GM21515 (cell line): ENCODE measurements around the gene MVD.
A peak's percentile ranks its signal among the peaks of the same experiment; 100 is the strongest.

ENCODE experiments used
- ATAC-seq: cut with Tn5 transposase; IDR thresholded peaks from one replicate; pipeline ENCODE4 v1.9.1; 2021; ENCODE audit not compliant: unreplicated experiment

Gene MVD

DNA sequence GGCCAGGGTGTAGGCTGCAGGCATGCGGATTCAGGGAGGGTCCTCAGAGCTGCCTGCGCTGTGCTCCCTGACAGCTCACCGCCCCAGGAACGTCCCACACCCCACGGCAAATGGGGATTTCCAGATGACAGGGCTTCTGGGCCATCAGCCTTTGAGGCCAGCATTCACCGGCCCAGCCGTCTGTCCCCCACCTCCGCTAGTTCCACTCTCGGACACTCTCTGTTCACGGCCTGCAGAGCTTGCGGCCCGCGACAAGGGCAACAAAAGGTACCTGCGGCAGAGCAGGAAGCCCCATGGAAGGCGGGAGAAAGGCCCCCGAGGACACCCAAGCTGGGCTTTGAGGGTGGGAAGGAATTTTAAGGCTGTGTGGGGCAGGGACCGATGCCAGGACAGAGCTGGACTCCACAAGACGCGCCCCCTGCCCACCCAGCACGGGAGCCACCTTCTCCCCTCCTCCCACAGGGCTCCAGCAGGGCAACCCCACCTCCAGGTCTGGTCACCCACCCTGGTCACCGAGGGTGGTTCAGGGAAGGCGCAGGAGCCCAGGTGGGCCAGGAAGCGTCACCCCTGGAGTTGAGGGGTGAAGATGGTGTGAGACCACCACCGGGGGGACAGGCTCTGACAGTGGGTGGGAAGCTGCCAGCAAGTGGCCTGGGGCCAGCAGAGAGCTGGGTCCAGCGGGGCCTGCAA is 6.5 kb downstream of the MVD start:
- no peak for ATAC-seq

DNA sequence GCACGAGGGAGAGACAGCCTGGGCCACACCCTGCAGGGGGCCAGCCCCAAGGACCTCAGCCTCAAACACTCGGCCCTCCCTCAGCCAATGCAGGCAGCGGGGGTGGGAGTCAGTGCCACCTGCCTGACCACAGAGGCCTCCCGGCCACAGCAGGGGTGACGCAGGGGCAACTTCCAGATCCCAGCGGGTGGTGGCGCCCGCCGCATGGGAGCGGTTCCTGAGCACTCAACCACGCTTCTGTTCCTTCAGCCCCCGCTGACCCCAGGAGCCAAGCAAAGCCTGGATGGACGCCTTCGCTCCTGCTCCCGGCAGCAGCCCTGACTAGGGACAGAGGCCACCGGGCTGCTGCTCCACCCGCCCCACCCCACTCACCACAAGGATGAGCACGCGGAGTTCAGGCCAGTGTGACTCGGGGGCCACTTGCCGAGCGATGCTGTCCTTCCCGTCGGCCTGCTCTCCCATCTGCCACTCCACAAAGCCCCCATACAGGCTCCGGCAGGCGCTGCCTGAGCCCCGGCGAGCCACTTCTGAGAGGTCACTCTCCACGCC is 7.1 kb downstream of the MVD start:
- no peak for ATAC-seq

DNA sequence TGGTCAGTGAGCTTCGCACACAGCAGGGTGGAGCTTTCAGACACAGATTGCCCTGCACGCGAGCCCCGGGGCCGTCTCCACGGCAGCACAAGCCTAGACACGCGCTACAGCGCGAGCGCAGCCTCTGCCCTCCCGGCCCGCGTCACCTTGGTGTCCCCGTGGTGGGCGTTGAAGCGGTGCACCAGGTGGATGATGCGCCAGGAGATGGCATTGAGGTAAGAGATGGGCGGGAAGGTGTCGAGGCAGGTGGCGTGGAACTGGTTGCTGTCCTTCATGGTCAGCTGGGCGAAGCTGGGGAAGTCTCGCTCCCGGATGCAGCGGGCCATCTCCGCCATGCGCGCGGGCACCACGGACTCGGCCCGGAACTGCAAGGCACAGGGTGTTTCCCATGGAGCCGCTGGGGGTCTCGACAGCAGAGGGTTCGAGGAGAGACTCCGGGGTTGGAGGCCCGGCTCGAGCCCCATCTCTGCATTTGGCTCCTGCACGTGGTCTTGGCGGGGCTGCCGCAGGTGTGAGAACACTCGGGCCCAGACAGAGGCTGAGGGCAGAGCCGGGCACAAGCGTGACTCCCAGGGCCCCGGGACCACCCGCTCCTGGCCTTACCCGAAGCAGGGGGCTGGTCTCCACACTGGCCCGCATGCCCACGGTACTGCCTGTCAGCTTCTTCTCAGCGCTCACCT is 7.7 kb downstream of the MVD start:
- no peak for ATAC-seq

DNA sequence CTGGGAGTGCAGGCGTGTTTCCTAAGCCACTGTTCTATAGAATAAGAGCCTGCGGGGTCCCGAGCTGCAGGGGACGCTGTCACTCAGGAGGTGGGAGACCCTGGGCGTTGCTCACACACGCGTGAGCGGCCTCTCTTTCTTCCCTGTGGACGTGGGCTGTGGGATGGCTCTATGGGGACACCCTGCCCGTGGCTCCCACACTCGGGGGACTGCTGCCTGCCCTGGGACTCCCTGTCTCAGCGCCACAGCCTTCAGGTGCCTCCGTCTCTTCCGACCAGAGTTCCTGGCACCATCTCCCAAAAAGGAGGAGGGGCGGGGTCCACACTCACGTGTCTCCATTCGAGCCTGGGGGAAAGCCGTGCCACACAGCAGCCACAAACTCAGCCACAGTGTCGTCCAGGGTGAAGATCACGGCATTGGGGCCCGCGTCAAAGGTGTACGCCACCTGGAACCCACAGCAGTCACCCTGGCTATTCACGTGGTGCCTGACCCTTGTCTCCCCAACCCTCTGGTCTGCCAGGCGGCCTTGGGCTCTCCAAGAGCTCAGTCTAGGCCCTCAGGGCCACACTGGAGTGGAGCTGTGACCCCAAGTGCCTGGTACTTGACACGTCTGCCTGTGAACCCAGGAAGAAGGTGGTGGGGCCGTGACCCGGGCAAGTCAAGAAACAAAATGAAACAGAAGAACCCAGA is 8.4 kb downstream of the MVD start:
- no peak for ATAC-seq

DNA sequence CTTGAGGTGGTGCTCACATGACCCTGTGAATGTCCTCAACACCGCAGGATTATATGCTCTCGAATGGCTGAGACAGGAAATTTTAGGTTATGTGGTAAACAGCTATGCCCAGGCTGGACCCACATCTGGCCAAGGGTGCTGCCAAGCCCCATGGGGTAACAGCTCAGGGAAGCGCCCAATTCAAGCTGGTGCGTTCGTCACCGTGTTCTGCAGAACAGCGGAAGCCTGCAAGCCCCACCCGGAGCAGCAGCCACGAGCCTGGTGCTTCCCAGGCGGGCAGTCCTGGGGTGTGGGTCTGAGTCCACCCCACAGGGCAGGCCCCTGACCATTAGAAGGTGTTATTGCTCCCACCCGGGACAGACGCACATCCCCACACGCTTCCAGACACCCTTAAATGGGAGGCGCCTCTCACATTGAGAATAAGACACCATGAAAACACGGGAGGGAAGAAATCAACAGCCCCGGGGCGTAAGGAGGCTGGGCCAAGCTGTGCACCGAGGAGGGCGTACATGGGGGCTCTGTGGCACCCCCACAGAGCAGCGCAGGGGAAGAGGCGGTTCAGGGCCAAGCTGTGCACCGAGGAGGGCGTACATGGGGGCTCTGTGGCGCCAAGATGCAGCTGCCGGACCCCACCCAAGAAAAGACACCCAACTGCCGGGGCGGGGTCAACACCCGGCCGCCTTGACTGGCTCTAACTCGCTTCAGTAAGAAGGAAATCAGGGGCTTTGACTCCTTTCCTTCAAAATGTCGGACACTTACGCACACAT is 9.1 kb downstream of the MVD start:
- ATAC-seq = no peak

DNA sequence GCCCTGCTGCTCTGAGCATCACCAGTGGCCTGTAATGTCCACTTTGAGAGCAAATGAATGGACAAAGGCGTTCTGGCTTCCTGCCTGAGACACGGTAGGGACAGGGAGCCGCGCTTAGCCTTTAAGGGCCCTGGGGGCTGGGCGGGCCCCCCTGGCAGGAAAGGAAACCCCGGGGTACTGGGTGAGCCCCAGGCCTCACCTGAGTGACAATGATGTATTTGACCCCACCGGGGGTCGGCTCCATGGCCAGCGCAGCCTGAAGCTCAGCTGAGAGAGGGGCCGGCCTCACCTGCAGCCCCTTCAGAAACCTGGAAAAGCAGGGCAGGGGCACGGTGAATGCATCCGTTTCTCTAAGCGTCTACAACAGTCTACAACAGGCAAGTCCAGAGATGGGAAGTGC is 9.8 kb downstream of the MVD start:
- ATAC-seq = no peak

- ATAC-seq = no peak
Observed at GRCh38 chr16:88652762-88653063, 10.2 kb downstream of the MVD start.

DNA sequence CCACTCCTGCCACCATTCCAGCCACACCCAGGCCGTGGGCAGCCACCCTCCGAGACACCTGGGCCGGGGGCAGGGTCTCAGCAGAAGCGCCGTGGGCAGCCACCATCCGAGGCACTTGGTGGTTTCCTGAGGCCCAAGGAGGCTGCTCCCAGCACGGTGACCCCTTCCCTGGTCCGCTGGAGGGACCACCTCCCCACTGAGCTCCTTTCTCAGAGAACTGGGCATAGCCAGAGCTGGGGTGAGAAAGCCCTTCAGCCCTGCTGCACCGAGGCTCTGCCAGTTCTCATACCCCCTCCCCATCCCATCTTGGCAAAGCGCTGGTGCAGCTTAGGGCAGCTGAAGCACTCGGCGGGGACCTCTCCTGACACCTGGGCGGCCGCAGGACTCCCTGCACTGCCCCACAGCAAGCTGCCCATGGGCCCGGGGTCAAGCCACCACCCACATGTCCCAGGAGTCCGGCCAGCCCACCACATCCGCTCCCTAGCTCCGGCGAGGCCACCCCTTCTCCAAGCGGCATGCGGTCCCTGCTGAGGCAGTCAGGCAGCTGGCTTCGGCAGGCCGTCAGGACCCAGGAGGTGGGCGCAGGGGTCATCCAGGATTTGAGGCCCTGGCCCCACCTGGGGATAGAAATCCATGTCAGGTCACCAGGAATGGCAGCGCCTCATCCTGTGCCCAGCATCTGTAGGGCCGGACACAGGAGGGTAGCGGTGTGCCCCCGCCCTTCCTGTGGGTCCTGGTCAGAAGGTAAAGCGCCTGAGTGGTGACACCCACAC is 10.7 kb downstream of the MVD start:
- ATAC-seq = no peak

DNA sequence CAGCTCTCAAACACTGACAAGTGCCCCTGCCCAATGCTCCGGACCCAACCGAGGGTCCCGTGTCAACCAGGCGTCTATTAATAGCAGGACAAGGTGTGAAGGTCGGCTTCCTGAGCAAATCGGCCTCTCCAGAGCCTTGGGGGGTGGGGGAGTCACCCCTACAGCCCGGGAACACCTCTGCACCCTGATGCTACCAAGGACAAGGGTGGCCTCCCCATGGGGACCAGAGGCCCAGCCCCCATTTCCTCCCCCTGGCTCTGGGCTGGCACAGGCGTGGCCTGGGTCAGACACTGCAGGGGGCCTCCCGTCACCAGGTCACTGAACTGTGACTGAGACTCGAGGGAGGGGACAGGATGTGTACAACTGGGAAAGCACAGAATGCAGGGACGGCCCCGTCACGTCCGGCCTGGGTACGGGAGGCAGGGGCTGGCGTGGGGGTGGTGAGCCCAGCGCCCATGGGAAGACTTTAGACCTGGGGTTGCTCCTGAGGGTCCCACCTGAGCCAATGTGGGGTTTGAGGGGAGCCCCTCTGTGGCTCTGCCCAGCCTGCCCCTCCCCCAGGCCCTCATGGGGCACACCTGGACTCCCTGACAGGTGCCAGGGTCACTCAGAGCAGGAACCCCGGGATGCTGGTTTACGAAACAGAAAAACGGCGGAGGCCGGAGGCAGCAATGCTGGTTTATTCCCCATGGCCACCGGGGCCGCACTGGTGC is 11.5 kb downstream of the MVD start:
- peak; percentile 70 for ATAC-seq

DNA sequence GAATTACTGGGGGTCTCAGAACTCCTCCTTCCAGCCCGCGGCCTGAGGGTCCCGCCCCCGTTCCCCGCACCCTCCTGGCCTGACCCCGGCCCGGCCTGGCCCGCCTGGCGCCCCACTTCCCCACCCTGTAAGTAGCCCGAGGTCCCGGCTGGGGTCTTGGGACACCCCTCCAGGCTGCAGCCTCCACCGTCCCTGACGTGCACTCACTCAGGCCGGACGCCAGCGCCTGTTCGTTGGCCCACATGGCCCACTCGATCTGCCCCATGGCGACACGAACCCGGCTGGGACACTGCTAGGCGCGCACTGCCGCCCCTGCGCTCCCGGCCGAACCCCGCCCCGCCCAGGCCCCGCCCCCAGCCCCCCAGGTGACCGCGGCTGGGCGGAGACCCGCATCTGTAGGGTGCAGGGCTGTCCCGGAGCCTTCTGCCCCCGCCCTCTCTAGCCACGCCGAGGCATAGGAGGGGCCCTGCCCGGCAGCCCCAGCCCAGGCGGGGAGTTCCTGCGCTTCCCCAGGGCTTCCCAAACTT is 12.1 kb downstream of the MVD start, which contains the start of gene CYBA:
Gene CYBA (minus strand): TSS at position 305 of the 527 bp plus-strand sequence. CDS start 40 bp downstream, at position 265.
- peak; percentile 72 for ATAC-seq

DNA sequence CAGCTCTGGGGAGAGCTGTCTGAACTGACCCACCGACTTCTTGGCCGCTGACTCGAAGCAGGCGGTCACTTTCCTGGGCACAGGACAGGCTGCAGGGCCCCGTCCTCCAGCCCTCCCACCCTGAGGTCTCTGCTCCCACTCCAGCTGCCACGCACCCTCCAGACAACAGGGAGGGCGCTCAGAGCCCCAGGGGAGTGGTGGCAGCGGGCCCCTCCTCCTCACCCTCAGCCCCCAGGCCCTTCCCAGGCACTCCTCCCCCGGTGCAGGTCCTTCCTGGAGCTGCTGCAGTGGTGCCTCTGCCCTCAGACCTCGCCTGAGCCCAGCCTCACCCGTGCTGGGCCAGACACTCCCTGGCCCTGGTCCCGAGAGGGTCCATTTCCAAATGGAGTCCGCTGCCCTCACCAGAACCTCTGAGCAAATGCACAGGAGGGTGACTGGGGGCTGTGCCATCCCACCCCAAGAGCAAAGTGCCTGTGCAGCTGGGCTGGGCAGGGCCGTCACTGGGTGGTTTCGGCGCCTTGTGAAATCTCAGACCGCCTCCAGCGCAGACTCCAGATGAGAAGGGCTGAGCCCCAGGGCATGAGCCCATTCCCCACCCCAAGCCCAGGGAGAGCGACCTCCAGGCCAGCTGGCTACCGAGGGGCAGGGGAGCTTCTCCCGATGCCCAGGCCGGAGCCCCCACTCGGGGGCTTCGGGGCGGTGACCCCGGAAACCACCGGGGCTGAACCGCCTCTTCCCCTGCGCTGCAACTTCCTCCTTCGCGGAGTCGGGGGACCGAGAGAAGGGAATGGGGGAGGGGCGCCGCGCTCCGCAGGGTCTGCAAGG is 12.8 kb downstream of the MVD start:
- peak; percentile 19 for ATAC-seq

DNA sequence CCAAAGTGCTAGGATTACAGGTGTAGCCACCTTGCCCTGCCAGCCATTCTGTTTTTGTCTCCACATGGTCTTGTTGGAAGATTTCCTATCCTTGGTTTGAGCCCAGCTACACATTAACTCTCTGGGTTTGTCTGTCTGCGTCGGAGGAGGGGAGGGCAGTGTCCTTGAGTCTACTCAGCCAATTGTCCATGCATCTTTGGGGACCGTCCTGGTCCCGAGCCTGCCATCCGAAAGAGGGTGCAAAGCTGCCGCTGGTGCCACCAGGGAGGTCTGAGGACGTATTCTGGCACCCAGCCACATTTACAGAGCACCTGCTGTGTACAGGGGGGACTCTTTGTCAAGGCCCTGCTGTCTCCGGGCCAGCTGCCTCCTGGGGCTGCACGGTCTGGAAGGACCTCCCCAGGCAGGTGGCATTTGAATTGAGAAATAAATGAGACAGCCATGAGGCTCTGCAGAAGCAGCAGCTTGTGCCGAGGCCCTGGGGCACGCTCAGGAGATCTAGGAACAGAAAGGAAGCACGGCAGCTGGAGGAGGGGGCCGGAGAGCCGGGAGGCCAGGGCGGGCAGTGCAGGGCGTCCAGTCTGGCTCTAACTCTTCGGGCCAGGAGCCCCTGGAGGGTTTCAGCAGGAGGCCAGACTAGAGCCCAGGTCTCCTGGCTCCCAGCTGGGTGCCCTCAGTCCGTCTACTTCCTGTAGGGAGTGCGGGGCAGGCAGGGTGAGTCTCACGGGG is 13.5 kb downstream of the MVD start:
- ATAC-seq = no peak

GRCh38 chr16:88647178-88648070 is 15.5 kb downstream of the MVD start:
- ATAC-seq = no peak

- ATAC-seq = no peak
Observed at GRCh38 chr16:88646345-88647034, 16.4 kb downstream of the MVD start.

DNA sequence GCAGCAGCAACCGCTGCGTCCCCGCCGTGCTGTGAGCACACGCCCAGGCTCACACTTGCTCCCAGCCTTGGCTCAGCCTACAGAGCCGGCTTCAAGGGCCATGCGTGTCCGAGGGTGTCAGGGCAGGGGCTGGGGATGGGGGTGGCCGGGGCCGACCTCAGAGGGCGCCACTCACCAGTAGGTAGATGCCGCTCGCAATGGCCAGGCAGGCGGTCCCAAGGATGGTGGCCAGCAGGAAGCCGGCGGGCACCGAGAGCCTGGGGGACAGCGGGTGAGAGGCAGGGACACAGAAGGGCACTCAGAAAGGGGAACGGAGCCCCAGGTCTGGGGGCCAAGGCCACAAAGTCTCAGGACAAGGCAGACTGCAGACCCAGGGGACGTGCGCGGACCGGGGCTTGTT is 16.9 kb downstream of the MVD start:
- ATAC-seq = no peak

- ATAC-seq = no peak
Observed at GRCh38 chr16:88645455-88645854, 17.4 kb downstream of the MVD start.

DNA sequence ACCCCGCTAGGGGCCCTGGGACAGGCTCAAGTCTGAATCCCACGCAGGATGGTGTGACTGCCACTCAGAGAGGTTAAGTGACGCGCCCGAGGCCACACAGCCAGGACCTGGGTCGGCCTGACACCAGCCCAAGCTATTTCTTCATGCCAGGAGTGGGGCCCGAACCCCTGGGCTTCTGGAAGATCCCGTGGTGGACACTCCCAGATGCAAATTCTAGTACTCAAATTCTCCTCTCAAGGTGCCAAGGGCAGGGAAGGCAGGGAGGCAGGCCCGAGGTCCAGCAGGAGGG is 19.3 kb downstream of the MVD start:
- no peak for ATAC-seq
